NOMO-1 treated with DMSO at 0.1 percent for 48 hours (cell line): ENCODE measurements around the gene HOXB5.

ENCODE experiments used
- DNase-seq: peaks from one replicate; lab custom pipeline; 2025; ENCODE audit not compliant: unreplicated experiment; lab: John Stamatoyannopoulos, UW

The HOXB5 gene

GRCh38 chr17:48616717-48617470 lies 23.3 kb upstream of the HOXB5 start:
- no peak for DNase-seq

DNA sequence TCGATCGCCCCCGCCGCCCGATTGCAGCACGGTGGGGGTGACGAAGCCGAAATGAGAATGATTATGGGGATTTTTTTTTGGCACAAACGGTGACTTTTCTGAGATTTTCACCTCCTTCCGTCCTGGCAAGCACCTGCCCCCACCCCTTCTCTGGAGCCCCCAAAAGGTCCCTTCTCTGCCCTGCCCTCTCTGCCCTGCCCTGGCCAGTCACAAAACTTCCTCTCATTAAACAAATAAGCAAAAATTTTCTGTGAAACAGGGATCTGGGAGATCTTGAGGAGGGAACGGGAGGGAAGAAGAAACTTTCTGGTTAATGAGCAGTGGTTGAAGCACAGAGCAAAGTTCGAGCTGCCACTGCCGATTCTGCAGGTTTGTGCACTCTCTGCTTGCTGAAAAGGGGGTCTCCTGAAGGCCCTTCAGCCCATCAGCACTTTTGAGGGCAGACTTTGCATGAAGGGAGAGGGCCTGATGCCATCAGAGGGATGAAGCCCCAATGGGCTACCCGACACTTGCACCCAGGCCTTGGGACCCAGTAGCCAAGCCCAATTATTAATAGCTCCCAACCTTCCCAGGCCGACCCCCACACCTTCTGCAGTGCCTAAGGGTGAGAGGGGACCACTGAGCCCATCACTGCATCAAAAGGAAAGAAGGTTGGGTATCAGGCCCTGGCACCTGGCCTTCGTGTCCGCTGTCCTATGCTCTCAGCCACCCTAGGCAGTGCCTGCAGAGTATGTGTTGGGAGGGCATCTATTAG lies 22.6 kb upstream of the HOXB5 start:
- no peak for DNase-seq

DNA sequence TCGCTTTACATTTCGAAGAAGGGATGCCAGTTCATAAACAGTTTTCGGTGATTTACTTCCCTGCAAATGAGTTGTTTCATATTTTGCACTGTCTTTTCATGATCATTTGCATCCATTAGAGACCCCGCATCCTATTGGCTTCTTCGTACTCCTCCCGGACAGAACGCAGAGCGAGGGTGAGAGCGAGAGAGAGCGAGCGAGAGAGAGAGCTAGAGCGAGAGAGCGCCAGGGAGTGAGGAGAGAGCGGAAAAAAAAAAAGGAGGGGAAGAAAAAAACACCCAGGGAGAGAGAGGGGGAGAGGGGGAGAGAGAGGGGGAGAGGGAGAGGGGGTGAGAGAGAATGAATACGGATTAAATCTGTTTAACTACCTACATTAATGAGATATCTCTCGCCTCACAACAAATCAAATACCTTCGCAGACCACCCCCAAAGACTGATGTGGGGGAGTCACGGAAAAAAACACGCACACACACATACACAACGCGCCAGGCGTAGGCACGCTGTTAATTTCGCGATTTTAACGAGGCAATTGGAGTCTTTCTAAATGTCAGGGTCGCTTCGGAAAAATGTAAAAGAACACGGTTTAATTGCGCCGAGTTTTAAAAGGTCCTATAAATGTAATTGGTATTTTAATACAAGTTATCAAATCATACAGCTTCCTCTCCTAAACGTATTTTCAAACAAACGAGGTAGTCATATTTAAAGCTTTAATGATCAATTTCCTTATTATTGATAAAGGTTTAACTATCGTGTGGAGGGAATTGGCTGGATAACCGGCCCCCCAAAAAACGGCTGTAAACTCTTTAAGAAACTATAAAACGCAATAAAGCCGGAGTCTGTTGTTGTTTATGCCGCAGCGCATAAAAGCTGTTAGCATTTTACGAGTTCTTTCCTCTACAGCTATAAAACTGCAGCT lies 21.7 kb upstream of the HOXB5 start, which contains the start of gene HOXB8:
Gene HOXB8, minus strand, starts transcription at position 246 of the 916 bp plus-strand sequence. CDS start 588 bp downstream, outside the sequence.
- DNase-seq = no peak

DNA sequence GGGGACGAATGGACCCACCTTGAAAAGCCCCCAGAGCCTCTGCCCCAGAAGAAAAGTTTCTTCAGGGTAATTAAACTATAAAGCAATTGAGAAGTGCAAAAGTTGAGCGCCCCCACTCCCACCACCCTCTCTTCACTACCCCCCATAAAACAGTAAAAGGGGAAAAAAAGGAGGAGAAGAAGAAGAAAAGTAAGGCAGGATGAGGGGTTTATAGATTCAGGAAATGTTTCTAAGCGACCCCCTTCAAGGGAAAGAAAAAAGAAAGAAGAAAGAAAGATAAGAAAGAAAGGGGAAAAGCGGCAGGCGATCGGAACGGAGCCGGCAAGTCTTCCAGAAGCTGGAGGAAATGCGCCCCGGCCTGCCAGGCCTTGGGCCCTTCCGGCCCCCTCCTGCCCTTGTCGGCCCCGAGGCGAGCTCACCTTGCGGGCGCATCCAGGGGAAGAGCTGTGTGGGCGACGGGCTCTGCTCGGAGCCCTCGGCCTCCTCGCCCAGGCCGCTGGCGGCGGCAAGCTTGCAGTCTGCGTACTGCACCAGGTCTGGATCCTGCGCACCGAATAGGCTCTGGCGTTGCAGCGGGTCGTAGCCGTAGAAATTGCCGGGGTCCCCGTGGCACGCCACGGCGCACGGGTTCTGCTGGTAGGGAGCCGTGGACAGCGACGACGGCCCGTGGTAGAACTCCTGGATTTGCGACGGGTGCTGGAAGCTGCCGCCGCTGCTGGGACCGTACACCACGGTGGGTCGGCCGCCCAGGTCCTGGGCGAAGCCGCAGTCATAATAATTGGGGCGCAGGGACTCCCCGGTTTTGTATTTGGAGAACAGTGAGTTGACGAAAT lies 20.5 kb upstream of the HOXB5 start:
- no peak for DNase-seq

GRCh38 chr17:48612854-48613691 lies 19.5 kb upstream of the HOXB5 start:
- peak; percentile 44 for DNase-seq

- DNase-seq = no peak
Observed at GRCh38 chr17:48612456-48612853, 18.9 kb upstream of the HOXB5 start.

DNA sequence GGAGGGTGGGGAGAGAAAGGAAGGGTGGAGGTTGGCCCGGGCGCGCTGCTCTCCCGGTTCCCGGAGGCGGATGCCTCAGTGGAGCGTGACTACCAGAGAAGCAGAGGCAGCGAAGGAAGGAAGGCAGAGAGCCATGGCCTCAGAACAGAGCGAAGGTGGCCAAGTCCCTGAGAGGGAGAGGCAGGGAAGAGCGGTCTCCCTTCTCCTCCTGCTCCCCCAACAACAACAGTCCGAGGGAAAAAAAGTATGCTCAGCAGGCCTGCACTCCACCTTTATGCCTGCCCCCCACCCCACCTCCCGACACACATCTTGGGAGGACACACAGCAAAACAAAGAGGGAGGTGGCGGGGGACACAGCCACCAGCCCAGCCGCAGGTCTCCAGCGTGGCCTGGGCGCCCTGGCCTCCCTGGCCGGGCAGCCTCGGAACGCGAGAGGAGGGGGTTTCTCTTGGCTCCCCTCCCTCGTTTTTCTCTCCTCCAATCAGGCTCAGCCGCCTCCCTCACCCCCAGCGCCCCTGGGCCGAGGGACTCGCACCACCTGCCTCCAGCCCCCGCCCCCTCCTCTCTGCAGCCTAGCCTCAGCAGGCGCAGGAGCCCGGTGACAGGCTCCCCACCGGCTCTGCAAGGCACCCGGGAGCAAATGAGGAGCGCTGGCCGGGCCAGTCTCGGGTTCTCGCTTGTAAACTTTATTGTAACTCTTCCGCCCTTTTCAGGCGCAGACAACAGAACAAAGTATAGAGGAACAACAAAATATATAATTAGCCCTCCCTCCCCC lies 18.3 kb upstream of the HOXB5 start:
- DNase-seq = no peak

DNA sequence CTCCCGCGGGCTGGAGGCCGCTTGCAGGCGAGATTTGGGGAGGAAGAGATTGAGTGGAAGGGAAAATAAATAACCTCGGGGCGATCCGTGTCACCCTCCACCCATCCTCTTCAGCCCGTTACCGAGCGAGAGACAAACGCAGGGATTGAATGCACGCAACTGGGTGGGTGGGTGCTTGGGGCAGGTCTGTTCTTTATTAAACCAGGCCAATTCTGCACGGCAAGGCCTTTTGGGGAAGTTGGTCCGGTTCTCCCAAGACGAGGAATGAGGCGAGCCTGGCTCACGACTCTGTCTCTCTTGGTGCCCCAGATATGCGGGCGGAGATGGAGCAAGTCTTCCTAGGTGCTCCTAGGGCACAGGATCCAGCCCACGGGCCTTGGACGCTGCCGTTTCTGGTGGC lies 17.6 kb upstream of the HOXB5 start:
- DNase-seq = no peak

DNA sequence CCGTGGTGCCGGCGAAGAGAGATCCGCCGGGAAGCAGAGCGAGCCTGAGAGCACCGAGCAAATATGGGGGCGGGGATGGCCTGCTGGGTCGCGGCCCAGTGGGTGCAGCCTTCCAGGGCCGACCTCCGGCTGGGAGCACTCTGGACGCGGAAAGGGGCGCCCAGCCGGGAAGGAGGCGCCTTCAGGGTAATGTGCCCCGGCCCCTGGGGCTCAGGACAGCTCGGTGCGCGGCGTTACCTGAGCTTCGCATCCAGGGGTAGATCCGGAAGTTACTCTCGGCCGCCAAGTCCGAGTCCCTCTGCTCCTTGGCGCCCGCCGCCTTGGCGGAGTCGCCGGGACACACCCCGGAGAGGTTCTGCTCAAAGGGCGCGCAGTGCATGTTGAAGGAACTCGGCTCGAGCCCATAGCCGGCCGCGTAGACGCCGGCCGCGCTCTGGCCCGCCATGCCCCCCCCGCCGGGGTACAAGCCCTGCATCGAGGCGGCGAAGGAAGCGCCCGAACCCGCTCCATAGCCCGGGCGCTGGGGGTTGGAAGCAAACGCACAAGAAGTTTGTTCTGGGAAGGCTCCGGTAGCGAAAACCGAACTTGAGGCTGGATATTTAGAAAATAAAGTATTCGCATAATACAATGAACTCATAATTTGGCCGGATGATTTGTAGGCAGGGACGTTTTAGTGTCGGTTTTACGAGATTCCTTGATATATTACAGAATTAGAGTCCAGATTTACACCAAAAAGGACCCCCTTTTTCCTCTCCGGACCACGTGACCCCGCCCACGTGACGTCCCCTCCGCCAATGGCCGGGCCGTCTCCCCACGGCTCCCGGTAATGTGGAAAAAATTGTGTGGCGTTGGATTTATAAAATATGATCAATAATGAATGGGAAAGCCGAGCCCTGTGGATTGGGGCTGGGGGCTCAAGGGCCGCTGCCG lies 17.0 kb upstream of the HOXB5 start, which contains the start of gene HOXB7:
Gene HOXB7, minus strand, starts transcription at position 736 of the 930 bp plus-strand sequence. Its CDS starts 99 bp downstream, at position 637.
- DNase-seq = peak; percentile 12

- no peak for DNase-seq
Observed at GRCh38 chr17:48609759-48610281, 16.2 kb upstream of the HOXB5 start.

- DNase-seq = no peak
Observed at GRCh38 chr17:48609033-48609432, 15.5 kb upstream of the HOXB5 start.

GRCh38 chr17:48608494-48608834 lies 14.9 kb upstream of the HOXB5 start:
- DNase-seq = no peak

- no peak for DNase-seq
Observed at GRCh38 chr17:48606892-48607614, 13.5 kb upstream of the HOXB5 start.

- no peak for DNase-seq
Observed at GRCh38 chr17:48605991-48606891, 12.7 kb upstream of the HOXB5 start.

GRCh38 chr17:48605409-48605919 lies 11.9 kb upstream of the HOXB5 start:
- DNase-seq = no peak
